HT1080 (cell line): ENCODE measurements around the gene RBM6. TPM values are rescaled to one million over a fixed set of nuclear protein-coding genes. Genes with fewer than 3 reads are reported as not detected.
A peak's percentile ranks its signal among the peaks of the same experiment; 100 is the strongest.
"Not testable (repeated sequence)": the region's sequence is repeated elsewhere in the genome, so short reads cannot be mapped to it uniquely, and the experiment has no call there.

Source experiments
- DNase-seq: peaks from one replicate; pipeline ENCODE4 v3.0.0-alpha.2; 2015; ENCODE audit warnings: low read depth
- total RNA-seq: library from RNA; depleted of rRNA; stranded (reverse); fragments of >200 nt; shearing (Covaris generic); gene quantifications from 2 replicates; pipeline ENCODE4 v1.2.3, GENCODE V29; 2014

Gene RBM6
- total RNA-seq, 1 experiment from 2014 or later, result 34.1 TPM

DNA sequence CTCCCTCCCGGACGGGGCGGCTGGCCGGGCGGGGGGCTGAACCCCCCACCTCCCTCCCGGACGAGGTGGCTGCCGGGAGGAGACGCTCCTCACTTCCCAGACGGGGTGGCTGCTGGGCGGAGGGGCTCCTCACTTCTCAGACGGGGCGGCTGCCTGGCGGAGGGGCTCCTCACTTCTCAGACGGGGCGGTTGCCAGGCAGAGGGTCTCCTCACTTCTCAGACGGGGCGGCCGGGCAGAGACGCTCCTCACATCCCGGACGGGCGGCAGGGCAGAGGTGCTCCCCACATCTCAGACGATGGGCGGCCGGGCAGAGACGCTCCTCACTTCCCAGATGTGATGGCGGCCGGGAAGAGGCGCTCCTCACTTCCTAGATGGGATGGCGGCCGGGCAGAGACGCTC lies 145.0 kb downstream of the RBM6 start:
- DNase-seq, result not testable (repeated sequence)

DNA sequence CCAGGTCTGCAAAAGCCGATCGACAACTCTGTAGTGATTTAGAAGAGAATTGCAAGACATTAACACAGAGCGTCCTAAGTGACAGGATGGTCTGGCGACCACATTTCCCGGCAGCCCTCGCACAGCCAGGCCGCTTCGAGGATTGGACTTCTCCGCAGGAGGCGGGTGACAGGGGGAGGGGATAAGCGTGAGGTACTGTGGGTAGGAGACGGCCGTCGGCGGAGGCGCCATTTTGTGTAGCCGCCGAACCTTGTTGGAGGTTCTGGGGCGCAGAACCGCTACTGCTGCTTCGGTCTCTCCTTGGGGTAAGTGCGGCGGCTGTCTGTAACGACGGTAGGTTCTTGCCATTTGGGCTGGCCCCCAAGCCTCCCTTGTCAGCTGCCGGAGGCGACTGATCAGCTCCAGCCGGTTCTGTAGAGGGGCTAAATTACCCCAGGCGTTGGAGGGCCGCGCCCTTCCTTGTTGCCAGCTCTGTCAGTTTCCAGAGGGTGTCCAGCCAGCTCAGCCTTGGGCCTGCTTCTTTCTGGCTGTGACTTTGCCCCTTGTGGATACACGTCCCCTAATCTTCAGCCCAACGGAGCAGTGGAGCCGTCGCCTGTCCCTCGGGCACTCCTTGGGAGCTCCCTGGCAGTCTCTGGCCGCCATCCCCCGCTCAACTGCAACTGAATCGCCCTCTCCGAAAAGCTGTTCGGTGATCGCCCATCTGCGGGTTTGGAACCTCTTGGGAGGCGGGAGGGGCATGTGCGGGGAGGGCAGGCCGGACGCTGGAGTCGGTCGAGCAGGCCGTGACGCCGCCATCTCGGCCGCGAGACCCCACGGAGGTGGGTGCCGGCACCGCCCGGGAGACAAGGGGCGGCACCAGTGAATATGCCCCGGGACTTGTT lies 149.0 kb downstream of the RBM6 start, which contains the start of gene RBM5:
TSS of gene RBM5 (plus strand) at position 195 of the 884 bp plus-strand sequence. CDS start 1,516 bp downstream, outside the sequence.
- DNase-seq, result peak; percentile 89

GRCh38 chr3:50089609-50089945 lies 149.6 kb downstream of the RBM6 start:
- no peak for DNase-seq

DNA sequence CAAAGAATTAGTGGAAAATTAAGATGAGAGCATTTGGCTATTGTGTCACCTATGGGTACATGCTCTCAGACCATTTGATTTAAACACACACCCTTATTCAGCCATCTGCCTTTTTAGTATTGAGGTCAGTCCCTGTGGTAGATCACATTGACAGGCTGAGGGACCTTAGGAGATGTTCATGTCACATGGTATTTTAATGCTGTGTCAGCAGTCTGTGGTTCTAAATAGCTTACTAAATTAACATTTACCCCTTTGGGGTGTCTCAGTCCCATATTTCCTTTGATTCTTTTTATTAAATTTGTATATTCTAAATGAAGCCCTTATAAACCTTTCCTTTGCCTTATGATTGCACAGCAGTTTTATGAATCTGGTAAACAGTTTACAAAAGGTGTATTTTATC lies 151.0 kb downstream of the RBM6 start:
- no peak for DNase-seq

DNA sequence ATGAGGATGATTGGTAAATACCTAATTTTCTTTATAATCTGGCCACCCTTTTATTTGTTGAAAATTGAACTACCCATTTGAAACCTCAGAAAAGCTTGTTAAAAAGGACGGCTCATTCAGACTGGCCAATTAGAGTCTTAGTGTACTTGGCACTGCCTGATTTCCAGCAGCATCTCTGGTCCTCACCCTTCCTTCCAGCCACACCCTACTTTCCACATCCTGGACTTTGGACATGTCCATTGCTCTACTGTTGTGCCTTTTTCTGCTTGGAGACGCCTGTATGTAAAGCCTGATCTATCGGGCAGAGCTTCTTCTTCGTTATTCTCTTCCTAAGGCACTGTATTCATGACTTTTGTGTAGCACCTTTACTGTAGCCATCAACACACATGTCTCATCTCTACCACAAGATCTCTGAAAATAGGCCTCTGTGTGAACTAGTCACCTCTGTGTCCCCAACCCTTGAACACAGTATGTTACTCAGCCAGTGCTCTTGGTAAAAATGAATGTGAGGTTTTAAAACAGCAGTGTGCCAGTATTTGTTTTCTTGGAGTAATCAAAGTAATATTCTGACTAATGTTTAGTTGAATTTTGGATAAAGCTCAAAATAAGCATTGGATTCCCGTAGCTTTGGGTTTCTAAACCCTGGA lies 155.5 kb downstream of the RBM6 start:
- DNase-seq, result no peak

DNA sequence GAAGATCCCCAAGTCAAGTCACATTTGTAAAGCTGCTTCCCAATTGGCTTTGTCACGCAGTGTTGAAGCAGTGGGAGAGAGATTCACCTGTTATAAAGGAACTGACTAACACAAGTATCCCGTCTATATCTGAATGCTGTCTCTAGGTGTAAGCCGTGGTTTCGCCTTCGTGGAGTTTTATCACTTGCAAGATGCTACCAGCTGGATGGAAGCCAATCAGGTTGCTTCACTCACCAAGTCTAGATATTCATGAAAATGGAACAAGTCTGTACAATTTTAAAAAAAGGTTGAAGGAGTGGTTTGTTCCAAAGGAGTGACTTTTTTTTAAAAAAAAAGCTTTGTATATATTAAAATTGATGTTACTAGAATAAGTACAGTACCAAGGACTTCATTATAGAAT lies 160.4 kb downstream of the RBM6 start:
- DNase-seq, result no peak

- DNase-seq, result no peak
These were observed 161.3 kb downstream of the RBM6 start for GRCh38 chr3:50100956-50101845.

DNA sequence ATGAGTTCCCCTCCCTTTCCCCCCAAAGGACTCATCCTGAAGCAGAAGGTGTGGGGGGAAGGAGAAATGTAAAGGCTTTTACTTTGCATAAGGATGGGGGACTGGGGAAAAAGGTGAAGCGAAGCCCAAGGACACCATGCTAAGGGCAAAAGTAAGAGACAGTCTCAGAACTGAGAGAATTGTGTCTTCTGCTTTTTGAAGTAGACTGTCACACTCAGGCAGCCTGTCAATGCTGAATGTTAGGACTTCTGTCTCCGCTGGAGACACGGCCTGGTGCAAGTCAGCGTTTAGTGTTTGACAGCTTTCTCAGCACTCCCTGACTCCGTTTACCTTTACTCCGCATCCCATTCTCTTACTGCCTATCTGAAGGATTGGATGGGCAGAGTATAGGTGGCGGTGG lies 162.6 kb downstream of the RBM6 start:
- DNase-seq, result no peak

- no peak for DNase-seq
These were observed 171.8 kb downstream of the RBM6 start for GRCh38 chr3:50111757-50112156.

GRCh38 chr3:50112462-50112861 lies 172.5 kb downstream of the RBM6 start:
- DNase-seq, result no peak

DNA sequence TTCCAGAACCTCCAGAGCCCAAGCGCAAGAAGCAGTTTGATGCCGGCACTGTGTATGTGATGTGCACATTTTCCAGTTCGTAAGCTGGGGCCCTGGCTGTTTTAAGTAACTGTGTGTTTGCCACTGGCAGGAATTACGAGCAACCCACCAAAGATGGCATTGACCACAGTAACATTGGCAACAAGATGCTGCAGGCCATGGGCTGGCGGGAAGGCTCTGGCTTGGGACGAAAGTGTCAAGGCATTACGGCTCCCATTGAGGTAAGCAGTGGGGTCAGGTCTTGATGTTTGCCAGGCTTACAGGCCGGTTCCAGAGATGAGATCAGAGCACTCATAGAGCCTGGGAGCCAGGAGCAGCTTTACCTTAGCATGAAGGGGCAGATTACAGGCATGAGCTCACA lies 177.2 kb downstream of the RBM6 start:
- DNase-seq, result no peak

GRCh38 chr3:50118237-50118636 lies 178.3 kb downstream of the RBM6 start:
- no peak for DNase-seq

DNA sequence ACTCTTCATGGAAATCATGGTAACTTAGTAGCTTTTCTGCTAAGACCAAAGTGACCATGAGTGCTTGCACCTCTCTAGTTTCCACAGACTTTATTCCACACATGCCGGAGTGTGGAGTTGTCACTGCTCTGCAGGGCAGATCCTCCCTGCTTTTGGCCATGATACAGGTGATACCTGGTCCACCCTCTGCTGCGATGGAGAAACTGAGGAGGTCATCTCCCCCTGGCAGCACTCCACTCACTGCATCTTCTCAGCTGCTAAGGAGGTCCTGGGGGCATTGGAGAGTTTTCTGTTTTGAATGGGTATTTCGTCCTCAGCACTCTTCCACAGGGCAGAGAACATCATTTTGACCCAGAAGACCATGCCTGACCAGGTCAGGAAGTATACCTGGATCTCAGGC lies 179.8 kb downstream of the RBM6 start:
- DNase-seq, result no peak

- no peak for DNase-seq
These were observed 180.6 kb downstream of the RBM6 start for GRCh38 chr3:50120364-50121071.

DNA sequence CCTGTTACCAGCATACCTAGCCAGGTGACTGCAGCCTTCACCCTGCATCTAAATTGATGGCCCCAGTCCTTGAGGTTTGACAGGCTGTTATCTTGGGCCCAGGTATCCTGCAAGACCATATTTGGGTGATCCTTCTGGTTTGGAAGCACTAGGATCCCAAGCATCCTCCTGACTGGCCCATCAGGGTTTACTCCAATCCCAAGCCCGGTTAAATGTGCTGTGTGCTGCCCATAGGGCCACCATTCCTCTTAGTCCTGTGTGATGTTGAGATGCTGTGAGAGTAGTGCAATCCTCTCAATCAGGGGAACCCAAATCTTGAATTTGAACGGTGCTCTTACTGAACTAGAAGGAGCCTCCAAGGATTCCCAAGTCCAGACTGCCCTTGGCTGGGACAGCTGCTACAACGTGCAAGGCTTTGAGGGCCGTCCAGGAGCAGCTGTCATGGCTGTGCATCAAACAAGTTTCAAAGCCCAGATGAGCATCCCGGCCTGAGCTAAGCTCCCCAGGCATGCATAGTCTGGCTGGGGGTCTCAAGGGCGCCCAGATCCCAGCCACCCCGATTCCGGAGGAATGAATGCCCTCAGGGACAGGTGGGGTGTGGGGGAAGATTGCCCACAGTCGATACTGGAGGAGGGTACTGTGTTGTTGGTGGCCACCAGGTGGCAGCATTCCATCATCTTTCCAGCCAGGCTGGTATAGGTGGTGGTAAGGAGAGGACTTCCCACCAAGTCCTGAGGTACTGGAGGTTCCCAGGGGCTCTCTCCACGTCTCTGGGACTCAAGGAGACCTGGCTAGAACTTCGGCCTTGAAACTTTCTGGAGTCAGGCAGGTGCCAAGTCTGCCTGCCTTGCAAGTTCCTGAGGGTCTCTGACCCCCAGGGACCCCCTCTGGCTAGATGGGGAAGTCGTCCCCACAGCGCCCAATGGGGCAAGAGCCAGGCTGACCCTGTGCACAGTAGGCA lies 181.4 kb downstream of the RBM6 start:
- DNase-seq, result peak; percentile 74

DNA sequence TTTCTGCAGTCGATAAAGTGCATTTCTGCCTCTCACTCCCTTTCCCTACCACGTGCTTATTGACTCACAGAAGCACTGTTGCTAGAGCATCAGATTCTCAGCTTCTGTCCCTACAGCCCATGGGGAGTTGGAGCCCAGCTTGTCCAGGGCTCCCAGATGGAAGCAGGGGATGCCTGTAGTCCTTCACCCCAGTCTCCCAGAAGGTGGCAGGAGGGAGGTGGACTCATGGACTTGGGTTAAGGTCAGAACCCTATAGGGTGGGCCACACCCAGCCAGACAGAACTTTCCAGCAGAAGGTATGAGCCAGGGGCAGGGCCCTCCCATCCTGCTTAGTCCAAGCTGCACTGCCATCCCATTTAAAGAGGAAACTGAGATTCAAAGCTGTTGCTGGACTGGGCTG lies 182.1 kb downstream of the RBM6 start:
- DNase-seq, result no peak

DNA sequence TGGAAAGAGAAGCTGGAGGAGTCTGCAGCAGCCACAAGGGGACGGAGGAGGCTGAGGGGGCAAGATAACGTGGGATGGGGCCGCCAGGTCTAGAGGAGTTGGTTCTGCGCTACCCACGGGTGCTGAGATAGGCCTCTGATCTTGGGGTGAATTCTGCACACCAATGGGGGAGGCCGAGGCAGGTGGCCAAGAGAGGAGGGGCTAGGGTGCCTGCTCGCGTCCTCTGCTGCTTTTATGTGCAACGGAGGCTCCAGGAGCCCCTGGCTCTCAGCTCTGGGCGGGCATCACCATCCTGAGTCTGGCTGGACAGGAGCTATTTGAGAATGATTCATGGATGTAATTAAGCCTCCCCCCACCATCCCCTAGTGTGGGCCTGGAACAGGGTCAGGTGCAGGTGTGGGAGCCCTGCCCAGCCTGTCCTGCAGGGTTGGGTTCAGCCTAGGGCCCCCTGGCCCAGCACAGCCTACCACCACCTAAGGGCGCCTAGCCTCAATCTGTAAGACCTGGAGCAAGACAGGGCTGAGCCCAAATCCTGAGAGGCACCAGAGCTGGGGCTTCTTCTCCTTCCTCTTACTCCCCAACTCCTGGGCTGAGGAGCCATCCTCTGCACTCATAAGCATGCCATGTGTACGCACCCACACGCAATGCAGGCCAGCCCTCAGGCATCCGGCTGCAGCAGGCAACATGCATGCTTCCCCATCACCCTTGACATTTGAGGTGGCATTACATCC lies 182.9 kb downstream of the RBM6 start:
- DNase-seq, result no peak

DNA sequence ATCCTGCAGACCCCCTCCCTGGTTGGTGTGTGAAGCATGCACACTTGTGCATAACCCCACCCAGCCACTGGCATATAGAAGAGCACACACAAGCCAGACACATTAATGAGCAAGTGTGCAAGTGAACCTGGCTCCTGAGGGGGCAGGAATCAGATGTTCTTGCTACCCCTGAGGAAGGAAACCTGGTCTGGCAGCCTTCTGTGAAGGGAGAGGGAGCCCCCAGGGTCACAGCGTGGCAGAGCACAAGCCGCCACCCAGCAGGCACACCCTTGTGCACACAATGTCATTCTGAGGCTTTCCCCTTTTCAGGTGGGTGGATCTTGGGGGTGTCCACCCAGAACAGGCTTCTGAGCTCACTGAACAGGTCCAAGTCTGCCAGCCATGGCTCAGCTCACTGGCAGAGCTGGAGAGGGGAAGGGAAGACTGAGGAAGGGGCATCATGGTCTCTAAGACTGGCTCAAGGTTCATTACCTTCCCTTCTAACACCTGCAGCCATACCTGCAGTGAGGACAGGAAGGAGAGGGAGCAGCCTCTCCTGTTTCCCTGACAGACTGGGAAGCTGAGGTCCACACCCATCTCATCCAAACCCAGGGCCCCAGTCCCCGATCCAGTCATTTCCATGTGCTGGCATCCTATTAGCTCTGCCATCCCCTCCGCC lies 183.6 kb downstream of the RBM6 start:
- DNase-seq, result no peak
